Measurements from ENCODE around the gene BCO1. TPM values are rescaled to one million over a fixed set of nuclear protein-coding genes. Genes with fewer than 3 reads are reported as not detected.

BCO1 gene
- total and polyA plus RNA-seq, 11 donors, result 0.70 to 0.75 TPM; not detected in 9

DNA sequence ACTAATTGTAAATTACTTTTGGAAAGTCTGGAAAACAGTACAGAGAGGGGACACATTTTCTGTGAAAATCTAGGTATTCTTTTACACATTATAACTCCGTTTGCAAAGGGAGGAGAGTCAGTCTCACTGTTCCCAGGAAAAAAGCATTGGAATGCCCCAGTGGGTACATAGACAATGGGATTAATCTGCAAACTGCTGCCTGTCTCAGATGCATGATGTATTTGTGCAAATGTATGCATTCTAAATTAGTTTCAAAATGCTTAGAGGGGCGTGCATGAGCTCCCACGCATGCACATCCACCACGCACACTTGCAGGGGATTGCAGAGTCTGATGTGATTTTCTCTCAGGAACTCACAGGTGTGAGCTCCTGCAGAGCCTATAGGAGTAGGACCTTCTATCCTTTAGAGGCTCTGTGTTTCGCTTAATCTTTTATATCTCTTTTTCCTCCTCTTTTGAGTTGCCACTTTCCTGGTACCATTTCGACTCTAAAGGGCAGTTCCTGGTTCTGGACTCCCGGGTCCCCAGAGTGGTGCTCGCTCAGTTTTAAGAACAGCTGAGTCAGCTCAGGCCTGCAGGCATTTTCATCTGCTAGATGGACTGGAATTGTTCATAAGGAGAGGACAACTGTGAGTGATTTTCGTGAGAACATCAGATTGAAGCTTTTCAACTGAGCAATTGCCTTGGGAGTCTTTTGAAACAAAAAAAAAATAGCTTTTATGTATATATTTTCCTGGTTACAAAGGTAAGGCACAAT lies 1.1 kb downstream of the BCO1 start:
- Histone ChIP-seq H3K27ac (peak overlapping the region in 1 of 12 donors; percentile 81), H3K4me1 (peaks cover 0 to 19% (median 2%) of the 10 kb centered on the region in 12 donors), H3K36me3 (no peaks in the 10 kb centered on the region), H3K9me3 (no peaks in the 10 kb centered on the region), H3K27me3 (no peaks in the 10 kb centered on the region), H3K4me3 (no peak overlapping the region)
- TF ChIP-seq POLR2A (IDR thresholded peaks at IDR 0.05) (no peak), CTCF (IDR thresholded peaks at IDR 0.05) (no peak)
- WGBS, 4 donors, result 85 to 88% (median 87%) methylated on average over 9 of the region's 9 CpGs
- intact Hi-C loops (cut with DNase I), result no loop called here
- ATAC-seq (no peak), DNase-seq (no peak)

DNA sequence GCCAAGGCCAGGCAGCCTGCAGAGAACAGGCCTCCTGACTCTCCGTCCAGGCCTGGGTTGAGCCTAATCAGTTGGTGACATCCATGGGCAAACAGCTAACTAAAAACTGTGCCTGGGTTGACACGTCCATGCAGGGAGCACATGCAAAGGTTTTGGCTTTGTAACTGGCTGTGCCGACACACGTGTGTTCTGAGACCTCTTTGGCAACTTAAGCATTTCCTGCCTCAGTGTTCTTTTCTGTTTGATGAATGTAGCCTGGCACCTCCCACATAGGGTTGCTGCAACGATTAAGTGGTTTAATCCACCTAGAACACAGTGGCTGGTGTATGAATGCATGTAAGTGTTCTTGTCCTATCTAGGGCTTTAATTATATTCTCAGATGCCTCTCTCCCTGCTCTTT lies 3.2 kb downstream of the BCO1 start:
- Histone ChIP-seq H3K4me3 (no peak overlapping the region), H3K4me1 (peaks cover 0 to 19% (median 2%) of the 10 kb centered on the region in 12 donors), H3K9me3 (no peaks in the 10 kb centered on the region), H3K27ac (no peak overlapping the region), H3K36me3 (no peaks in the 10 kb centered on the region), H3K27me3 (no peaks in the 10 kb centered on the region)
- TF ChIP-seq CTCF (IDR thresholded peaks at IDR 0.05) (no peak), POLR2A (IDR thresholded peaks at IDR 0.05) (no peak)
- intact Hi-C loops (cut with DNase I), result no loop called here
- DNase-seq (no peak), ATAC-seq (no peak)
- WGBS, 4 donors, result 84 to 90% (median 87%) methylated on average over 5 of the region's 5 CpGs

GRCh38 chr16:81242977-81243618 lies 4.6 kb downstream of the BCO1 start:
- WGBS, 4 donors, result 89 to 92% (median 90%) methylated on average over 8 of the region's 8 CpGs

More at GRCh38 chr16:81242977-81243618, 4.6 kb downstream of the BCO1 start:
- TF ChIP-seq CTCF (IDR thresholded peaks at IDR 0.05), result no peak
- no peak for TF ChIP-seq POLR2A (IDR thresholded peaks at IDR 0.05)
- DNase-seq (no peak), ATAC-seq (no peak)
- H3K9me3 ChIP-seq, result no peaks in the 10 kb centered on the region
- H3K36me3 ChIP-seq, result no peaks in the 10 kb centered on the region
- intact Hi-C loops (cut with DNase I), result no loop called here
- peaks cover 0 to 11% (median 1%) of the 10 kb centered on the region in 12 donors for H3K4me1 ChIP-seq
- H3K4me3 ChIP-seq, result no peak overlapping the region
- no peak overlapping the region for H3K27ac ChIP-seq
- no peaks in the 10 kb centered on the region for H3K27me3 ChIP-seq

Measured in heart left ventricle (tissue), 16 donors.